Body of pancreas (tissue), 4 donors: ENCODE data around the gene ESRRA. TPM values are rescaled to one million over a fixed set of nuclear protein-coding genes. Genes with fewer than 3 reads are reported as not detected.
A peak's percentile ranks its signal among the peaks of the same experiment; 100 is the strongest.

ENCODE experiments used
- ATAC-seq: fragments of 150-250 bp; one replicate; pipeline ENCODE4 v1.9.1; 2016
- DNase-seq, 4 donors: peaks; one replicate each; pipeline ENCODE4 v3.0.0-alpha.2; 2019
- H3K27ac ChIP-seq, 4 donors: fragments of 200-600 bp; sonication (generic); 1 replicate in 3 of 4; 2 replicates in 1 of 4; pipeline versions ENCODE4 v1.5.1 to v1.6.1; 2016 to 2019; ENCODE audit warnings: mild to moderate bottlenecking in 1 of 4, mixed read lengths in 1 of 4, moderate library complexity in 1 of 4
- H3K27me3 ChIP-seq, 2 donors: fragments of 200-600 bp; sonication (generic); one replicate each; pipeline ENCODE4 v1.6.0; 2016; ENCODE audit warnings: mild to moderate bottlenecking in 1 of 2
- H3K36me3 ChIP-seq, 2 donors: fragments of 200-600 bp; sonication (generic); replicated peaks in 1 of 2; 2 replicates each; pipeline ENCODE4 v1.5.1; 2016; ENCODE audit warnings: low read depth in 2 of 2; ENCODE audit not compliant: insufficient read depth in 1 of 2
- H3K4me1 ChIP-seq: fragments of 200-600 bp; sonication (generic); one replicate; pipeline ENCODE4 v1.6.0; 2016
- H3K4me3 ChIP-seq, 2 donors: fragments of 200-600 bp; sonication (generic); 1 replicate in 1 of 2; 2 replicates in 1 of 2; pipeline ENCODE4 v1.5.1; 2016 to 2019
- H3K9me3 ChIP-seq, 3 donors: fragments of 200-600 bp; sonication (generic); 1 replicate in 2 of 3; 2 replicates in 1 of 3; pipeline ENCODE4 v1.5.1; 2016
- CTCF ChIP-seq, 7 experiments: fragments of 450-650 bp in 4 of 7; fragments of 200-600 bp in 3 of 7; sonication (generic) in 3 of 7; IDR thresholded peaks; one replicate each; pipeline ENCODE4 v1.5.1; 2016 to 2019; ENCODE audit warnings: antibody characterized with exemption in 7 of 7
- POLR2A ChIP-seq, 3 donors: fragments of 450-650 bp; IDR thresholded peaks; one replicate each; pipeline ENCODE4 v1.6.1; 2016; ENCODE audit warnings: antibody characterized with exemption in 3 of 3, mild to moderate bottlenecking in 2 of 3
- WGBS, 2 donors: methylation state at CpG; one replicate each; pipeline ENCODE4 v1.1.5; 2017; 5-methylcytosine and 5-hydroxymethylcytosine counted together
- intact Hi-C: fragments of 100-400 bp; cut with DNase I; formaldehyde crosslinking; loops from one replicate; pipeline ENCODE4 v1.15.1; 2023
- total RNA-seq, 2 donors: library from RNA; depleted of rRNA; stranded (reverse); fragments of >200 nt; gene quantifications; one replicate each; pipeline ENCODE4 v1.1.0, GENCODE V29; 2016

The ESRRA gene
- total RNA-seq, 2 donors from 2014 or later: 51.7 to 63.8 TPM

GRCh38 chr11:64296236-64296635, 9.1 kb upstream of the ESRRA start:
- H3K4me3 ChIP-seq: no peak overlapping the region
- intact Hi-C loops: loop anchor here (5.0 kb wide), 1 partner anchor 89 kb away; the partner anchor contains the start of gene FERMT3
- WGBS, 2 donors: 44 to 50% methylated on average over 1 of the region's 1 CpG
- H3K27me3 ChIP-seq: peaks cover 0 to 44% of the 10 kb centered on the region in 2 donors
- no peaks in the 10 kb centered on the region for H3K36me3 ChIP-seq
- TF ChIP-seq POLR2A (IDR thresholded peaks at IDR 0.05): no peak
- TF ChIP-seq CTCF (IDR thresholded peaks at IDR 0.05): no peak
- no peak for ATAC-seq
- DNase-seq: no peak
- peaks cover 35% of the 10 kb centered on the region for H3K4me1 ChIP-seq
- H3K27ac ChIP-seq: no peak overlapping the region
- no peaks in the 10 kb centered on the region for H3K9me3 ChIP-seq

DNA sequence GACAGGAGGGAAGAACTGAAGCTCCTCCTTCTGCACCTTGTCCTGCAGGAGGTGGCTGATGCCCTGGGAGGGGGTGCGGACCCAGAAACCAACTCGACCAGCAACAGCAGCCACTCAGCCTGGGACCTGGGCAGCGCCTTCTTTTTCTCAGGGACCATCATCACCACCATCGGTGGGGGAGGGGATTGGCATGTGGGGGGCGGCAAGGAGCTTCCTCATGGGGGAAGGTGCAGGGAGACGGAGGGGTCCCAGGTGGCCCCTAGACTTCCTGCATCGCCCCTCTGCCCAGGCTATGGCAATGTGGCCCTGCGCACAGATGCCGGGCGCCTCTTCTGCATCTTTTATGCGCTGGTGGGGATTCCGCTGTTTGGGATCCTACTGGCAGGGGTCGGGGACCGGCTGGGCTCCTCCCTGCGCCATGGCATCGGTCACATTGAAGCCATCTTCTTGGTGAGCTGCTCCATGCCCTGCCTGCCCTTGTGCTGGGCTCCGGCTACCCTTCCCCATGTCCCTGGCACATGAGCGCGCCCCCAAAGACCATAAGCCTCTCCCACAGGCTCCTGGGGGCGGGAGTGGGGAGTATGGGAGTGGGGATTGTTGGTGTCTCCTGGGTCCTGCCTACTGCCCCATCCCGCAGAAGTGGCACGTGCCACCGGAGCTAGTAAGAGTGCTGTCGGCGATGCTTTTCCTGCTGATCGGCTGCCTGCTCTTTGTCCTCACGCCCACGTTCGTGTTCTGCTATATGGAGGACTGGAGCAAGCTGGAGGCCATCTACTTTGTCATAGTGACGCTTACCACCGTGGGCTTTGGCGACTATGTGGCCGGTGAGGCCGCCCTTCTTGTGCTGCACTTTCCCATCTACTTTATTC, 8.3 kb upstream of the ESRRA start:
- no peaks in the 10 kb centered on the region for H3K36me3 ChIP-seq
- no peak overlapping the region for H3K27ac ChIP-seq
- no peaks in the 10 kb centered on the region for H3K9me3 ChIP-seq
- TF ChIP-seq POLR2A (IDR thresholded peaks at IDR 0.05) (no peak), CTCF (IDR thresholded peaks at IDR 0.05) (no peak)
- intact Hi-C loops: loop anchor here (5.0 kb wide), 1 partner anchor 90 kb away; the partner anchor contains the start of gene FERMT3
- no peak for ATAC-seq
- no peak for DNase-seq
- WGBS, 2 donors: 17 to 21% methylated on average over 15 to 34 of the region's 34 CpGs
- no peak overlapping the region for H3K4me3 ChIP-seq
- H3K27me3 ChIP-seq: peaks cover 0 to 36% of the 10 kb centered on the region in 2 donors
- peaks cover 26% of the 10 kb centered on the region for H3K4me1 ChIP-seq

GRCh38 chr11:64297699-64298358, 7.5 kb upstream of the ESRRA start:
- DNase-seq: no peak
- H3K27me3 ChIP-seq: peaks cover 0 to 28% of the 10 kb centered on the region in 2 donors
- peaks cover 21% of the 10 kb centered on the region for H3K4me1 ChIP-seq
- TF ChIP-seq CTCF (IDR thresholded peaks at IDR 0.05) (no peak), POLR2A (IDR thresholded peaks at IDR 0.05) (no peak)
- ATAC-seq: no peak
- H3K36me3 ChIP-seq: no peaks in the 10 kb centered on the region
- 32 to 43% methylated on average over 9 to 18 of the region's 18 CpGs for WGBS, 2 donors
- no peak overlapping the region for H3K4me3 ChIP-seq
- intact Hi-C loops: loop anchor here (5.0 kb wide), 1 partner anchor 91 kb away; the partner anchor contains the start of gene FERMT3
- H3K9me3 ChIP-seq: no peaks in the 10 kb centered on the region
- H3K27ac ChIP-seq: no peak overlapping the region

DNA sequence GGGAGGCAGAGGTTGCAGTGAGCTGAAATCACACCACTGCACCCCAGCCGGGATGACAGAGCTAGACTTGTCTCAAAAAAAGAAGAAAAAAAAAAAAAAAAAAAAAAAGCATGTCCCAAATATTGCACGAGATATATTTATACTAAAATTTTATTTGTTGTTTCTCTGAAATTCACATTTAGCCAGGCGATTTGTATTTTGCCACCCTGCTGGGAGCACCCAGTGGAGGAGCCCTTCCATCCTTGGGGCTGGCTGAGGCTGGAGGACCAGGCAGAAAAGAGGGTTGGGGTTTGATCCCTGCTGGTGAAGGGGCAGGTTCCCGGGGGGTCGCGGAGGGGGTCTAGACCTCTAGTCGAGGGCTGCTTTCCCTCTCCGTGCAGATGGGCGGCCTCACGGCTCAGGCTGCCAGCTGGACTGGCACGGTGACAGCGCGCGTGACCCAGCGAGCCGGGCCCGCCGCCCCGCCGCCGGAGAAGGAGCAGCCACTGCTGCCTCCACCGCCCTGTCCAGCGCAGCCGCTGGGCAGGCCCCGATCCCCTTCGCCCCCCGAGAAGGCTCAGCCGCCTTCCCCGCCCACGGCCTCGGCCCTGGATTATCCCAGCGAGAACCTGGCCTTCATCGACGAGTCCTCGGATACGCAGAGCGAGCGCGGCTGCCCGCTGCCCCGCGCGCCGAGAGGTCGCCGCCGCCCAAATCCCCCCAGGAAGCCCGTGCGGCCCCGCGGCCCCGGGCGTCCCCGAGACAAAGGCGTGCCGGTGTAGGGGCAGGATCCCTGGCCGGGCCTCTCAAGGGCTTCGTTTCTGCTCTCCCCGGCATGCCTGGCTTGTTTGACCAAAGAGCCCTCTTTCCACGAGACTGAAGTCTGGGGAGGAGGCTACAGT, 6.1 kb upstream of the ESRRA start:
- Histone ChIP-seq H3K27ac (no peak overlapping the region), H3K36me3 (no peaks in the 10 kb centered on the region), H3K4me3 (peak overlapping the region in 1 of 2 donors; percentile 2), H3K4me1 (peaks cover 27% of the 10 kb centered on the region), H3K9me3 (no peaks in the 10 kb centered on the region), H3K27me3 (peaks cover 0 to 24% of the 10 kb centered on the region in 2 donors)
- intact Hi-C loops: loop anchor here (5.0 kb wide), 1 partner anchor 92 kb away; the partner anchor contains the start of gene FERMT3
- peak; percentile 46 for ATAC-seq
- TF ChIP-seq POLR2A (IDR thresholded peaks at IDR 0.05): no peak
- peak in 1 of 7 experiments; percentile 2 for TF ChIP-seq CTCF (IDR thresholded peaks at IDR 0.05)
- peak; percentile 59 to 81 (median 70) for DNase-seq
- 2 to 17% methylated on average over 8 to 60 of the region's 60 CpGs for WGBS, 2 donors
